ENCODE measurements around the gene CCDC169.

- no peak for TF ChIP-seq CTCF (IDR thresholded peaks at IDR 0.05; ENCODE audit: low read depth, low read length)
- TF ChIP-seq EZH2phosphoT487 (IDR thresholded peaks at IDR 0.05; ENCODE audit: low read depth) = no peak
Measured at GRCh38 chr13:36210738-36211137, 86.9 kb downstream of the CCDC169 start.

Data from OCI-LY3 (cell line).